CD4-positive, alpha-beta T cell treated with Interleukin-17A for 1 hour (primary cell): ENCODE data around the gene CCDC73.
"Not testable (repeated sequence)": the region's sequence is repeated elsewhere in the genome, so short reads cannot be mapped to it uniquely, and the experiment has no call there.

Experiments
- DNase-seq: peaks from one replicate; pipeline ENCODE4 v3.0.0-alpha.2; 2020

Gene CCDC73

GRCh38 chr11:32792948-32793475, 1.4 kb downstream of the CCDC73 start:
- peak; percentile 58 for DNase-seq

- no peak for DNase-seq
These were observed 2.1 kb downstream of the CCDC73 start for GRCh38 chr11:32792111-32792947.

GRCh38 chr11:32790916-32791315, 3.5 kb downstream of the CCDC73 start:
- DNase-seq: no peak

- no peak for DNase-seq
These were observed 7.7 kb downstream of the CCDC73 start for GRCh38 chr11:32786811-32787210.

GRCh38 chr11:32785262-32785661, 9.2 kb downstream of the CCDC73 start:
- no peak for DNase-seq

GRCh38 chr11:32781721-32782120, 12.7 kb downstream of the CCDC73 start:
- no peak for DNase-seq

GRCh38 chr11:32780839-32781238, 13.6 kb downstream of the CCDC73 start:
- not testable (repeated sequence) for DNase-seq

GRCh38 chr11:32779136-32779535, 15.3 kb downstream of the CCDC73 start:
- DNase-seq: no peak

GRCh38 chr11:32775908-32776307, 18.6 kb downstream of the CCDC73 start:
- no peak for DNase-seq

- DNase-seq: no peak
These were observed 20.4 kb downstream of the CCDC73 start for GRCh38 chr11:32774081-32774480.

- DNase-seq: no peak
These were observed 21.7 kb downstream of the CCDC73 start for GRCh38 chr11:32772731-32773130.

- DNase-seq: not testable (repeated sequence)
These were observed 32.7 kb downstream of the CCDC73 start for GRCh38 chr11:32761774-32762173.

GRCh38 chr11:32758291-32758690, 36.2 kb downstream of the CCDC73 start:
- no peak for DNase-seq

- DNase-seq: not testable (repeated sequence)
These were observed 41.3 kb downstream of the CCDC73 start for GRCh38 chr11:32753181-32753580.

- DNase-seq: no peak
These were observed 42.5 kb downstream of the CCDC73 start for GRCh38 chr11:32752001-32752400.

GRCh38 chr11:32751381-32751780, 43.1 kb downstream of the CCDC73 start:
- DNase-seq: no peak

GRCh38 chr11:32729976-32730375, 64.5 kb downstream of the CCDC73 start:
- no peak for DNase-seq

GRCh38 chr11:32723332-32723731, 71.1 kb downstream of the CCDC73 start:
- DNase-seq: no peak

GRCh38 chr11:32722255-32722654, 72.2 kb downstream of the CCDC73 start:
- no peak for DNase-seq

- DNase-seq: no peak
These were observed 81.0 kb downstream of the CCDC73 start for GRCh38 chr11:32713496-32713895.

- not testable (repeated sequence) for DNase-seq
These were observed 85.5 kb downstream of the CCDC73 start for GRCh38 chr11:32708978-32709377.

GRCh38 chr11:32706985-32707741, 87.3 kb downstream of the CCDC73 start:
- no peak for DNase-seq

GRCh38 chr11:32705309-32706033, 89.0 kb downstream of the CCDC73 start:
- no peak for DNase-seq
